Measurements from ENCODE around the gene CXXC5. TPM values are rescaled to one million over a fixed set of nuclear protein-coding genes. Genes with fewer than 3 reads are reported as not detected.

CXXC5 gene
- total and polyA plus RNA-seq, 9 of the 15 experiments (the other 6 are each of a cell fraction or from before 2014, with no cell fraction given) = 1.9 to 123 (median 45.8) TPM

GRCh38 chr5:139690064-139690802 lies 42.1 kb downstream of the CXXC5 start (continued):
- TF ChIP-seq BRF1 (IDR thresholded peaks at IDR 0.05; ENCODE audit: borderline replicate concordance, extremely low read depth, insufficient read length) = no peak
- peak; percentile 53 to 63 (median 56); a peak in 5 of 6 replicates for TF ChIP-seq CTCF (IDR thresholded peaks at IDR 0.05 in 2 of 3, conservative IDR thresholded peaks at IDR 0.05 in 1 of 3; ENCODE audit: insufficient read depth in 2 of 3, low read depth in 1 of 3, low read length in 3 of 3)
- TF ChIP-seq USF2 (CRISPR knock-in tag; IDR thresholded peaks at IDR 0.05) = no peak
- no peak for TF ChIP-seq ZC3H11A (IDR thresholded peaks at IDR 0.05; ENCODE audit: low read depth, low read length)
- TF ChIP-seq ZNF589 (CRISPR knock-in tag; IDR thresholded peaks at IDR 0.05; ENCODE audit: low read depth) = no peak
- TF ChIP-seq PHF8 (IDR thresholded peaks at IDR 0.05; ENCODE audit: borderline replicate concordance, low read length) = peak; percentile 6; the same call in 1 of the 2 replicates
- TF ChIP-seq ZNF217 (CRISPR knock-in tag; IDR thresholded peaks at IDR 0.05) = no peak
- no peak for TF ChIP-seq COPS2 (conservative IDR thresholded peaks at IDR 0.05)
- no peak for TF ChIP-seq E2F8 (IDR thresholded peaks at IDR 0.05; ENCODE audit: low read depth, partially characterized antibody)
- no peak for TF ChIP-seq SMAD4 (CRISPR knock-in tag; conservative IDR thresholded peaks at IDR 0.05)
- TF ChIP-seq BHLHE40 (IDR thresholded peaks at IDR 0.05; ENCODE audit: low read length) = no peak
- TF ChIP-seq E2F5 (CRISPR knock-in tag; IDR thresholded peaks at IDR 0.05) = peak; percentile 57; the same call in 1 of the 2 replicates
- peak; percentile 20; the same call in 1 of the 2 replicates for TF ChIP-seq TFAP4 (CRISPR knock-in tag; IDR thresholded peaks at IDR 0.05; ENCODE audit: borderline replicate concordance)
- TF ChIP-seq SAFB (IDR thresholded peaks at IDR 0.05; ENCODE audit: borderline replicate concordance, low read depth, low read length) = no peak
- TF ChIP-seq NFE2 (IDR thresholded peaks at IDR 0.05; ENCODE audit: low read depth) = no peak
- no peak for TF ChIP-seq RCOR1 (IDR thresholded peaks at IDR 0.05; ENCODE audit: borderline replicate concordance in 1 of 2, low read depth in 2 of 2, low read length in 2 of 2)
- no peak for TF ChIP-seq TRIM24 (IDR thresholded peaks at IDR 0.05)
- no peak for TF ChIP-seq ZEB2 (IDR thresholded peaks at IDR 0.05)
- no peak for TF ChIP-seq ZNF586 (CRISPR knock-in tag; conservative IDR thresholded peaks at IDR 0.05)

Measured in K562 (cell line).